Measurements from ENCODE around the gene UNC13C.

The UNC13C gene

GRCh38 chr15:53987480-53987879, 9.2 kb downstream of the UNC13C start:
- Histone ChIP-seq H3K4me2 (ENCODE audit: low read length) (no peak overlapping the region), H2BK120ac (ENCODE audit: insufficient read depth, low read length, poor library complexity) (no peak overlapping the region), H3K9ac (ENCODE audit: low read length) (no peak overlapping the region), H3K79me1 (ENCODE audit: low read length) (no peaks in the 10 kb centered on the region), H3K9me3 (ENCODE audit: insufficient read depth, low read depth, low read length) (no peaks in the 10 kb centered on the region), H4K8ac (ENCODE audit: low read depth, low read length) (no peak overlapping the region), H4K12ac (ENCODE audit: low read depth, low read length) (no peak overlapping the region), H2BK5ac (ENCODE audit: low read depth, low read length, poor library complexity) (no peak overlapping the region), H3K14ac (ENCODE audit: low read length) (no peak overlapping the region), H2AK5ac (ENCODE audit: low read length) (no peak overlapping the region), H2AFZ (ENCODE audit: insufficient read depth, low read length, poor library complexity) (no peak overlapping the region), H3K36me3 (ENCODE audit: control insufficient read depth in 1 of 2, insufficient read depth in 2 of 2, low read length in 2 of 2) (no peaks in the 10 kb centered on the region), H3K27me3 (ENCODE audit: insufficient read depth, low read length) (no peaks in the 10 kb centered on the region), H3K4me3 (ENCODE audit: low read depth, low read length) (no peak overlapping the region), H3K4ac (ENCODE audit: low read depth, low read length) (no peak overlapping the region), H3K18ac (ENCODE audit: low read length) (no peak overlapping the region), H3K79me2 (ENCODE audit: control insufficient read depth, insufficient read depth, low read length, poor library complexity) (no peaks in the 10 kb centered on the region), H3K23ac (ENCODE audit: low read length) (no peak overlapping the region), H3K27ac (ENCODE audit: low read depth, low read length) (no peak overlapping the region), H3K4me1 (ENCODE audit: control insufficient read depth in 1 of 2, insufficient read depth in 2 of 2, low read length in 2 of 2) (no peaks in the 10 kb centered on the region), H2BK12ac (ENCODE audit: low read length) (no peak overlapping the region), H4K91ac (ENCODE audit: low read depth, low read length) (no peak overlapping the region)
- DNase-seq: no peak
- WGBS (ENCODE audit: extremely low coverage, insufficient coverage, insufficient read length): no CpG with 5 or more reads among the region's 2 CpGs

DNA sequence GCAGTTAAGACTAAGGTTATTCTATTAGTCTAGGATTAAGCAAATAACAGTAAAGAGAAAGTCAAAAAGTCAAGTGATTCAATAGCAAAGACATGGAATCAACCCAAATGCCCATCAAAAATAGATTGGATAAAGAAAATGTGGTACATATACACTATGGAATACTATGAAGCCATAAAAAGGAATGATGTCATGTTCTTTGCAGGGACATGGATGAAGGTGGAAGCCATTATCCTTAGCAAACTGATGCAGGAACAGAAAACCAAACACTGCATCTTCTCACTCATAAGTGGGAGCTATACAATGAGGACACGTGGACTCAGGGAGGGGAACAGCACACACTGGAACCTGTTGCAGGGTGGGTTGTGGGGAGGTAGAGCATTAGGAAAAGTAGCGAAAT, 29.0 kb downstream of the UNC13C start:
- no peak overlapping the region for H3K4ac ChIP-seq (ENCODE audit: low read depth, low read length)
- H3K9me3 ChIP-seq (ENCODE audit: insufficient read depth, low read depth, low read length): no peaks in the 10 kb centered on the region
- no CpG with 5 or more reads among the region's 2 CpGs for WGBS (ENCODE audit: extremely low coverage, insufficient coverage, insufficient read length)
- H3K9ac ChIP-seq (ENCODE audit: low read length): no peak overlapping the region
- no peak for DNase-seq
- H2AK5ac ChIP-seq (ENCODE audit: low read length): no peak overlapping the region
- H2BK120ac ChIP-seq (ENCODE audit: insufficient read depth, low read length, poor library complexity): no peak overlapping the region
- H3K36me3 ChIP-seq (ENCODE audit: control insufficient read depth in 1 of 2, insufficient read depth in 2 of 2, low read length in 2 of 2): no peaks in the 10 kb centered on the region
- no peak overlapping the region for H2BK5ac ChIP-seq (ENCODE audit: low read depth, low read length, poor library complexity)
- no peak overlapping the region for H4K8ac ChIP-seq (ENCODE audit: low read depth, low read length)
- H3K4me2 ChIP-seq (ENCODE audit: low read length): no peak overlapping the region
- H3K27me3 ChIP-seq (ENCODE audit: insufficient read depth, low read length): no peaks in the 10 kb centered on the region
- H3K18ac ChIP-seq (ENCODE audit: low read length): no peak overlapping the region
- H3K23ac ChIP-seq (ENCODE audit: low read length): no peak overlapping the region
- no peak overlapping the region for H2AFZ ChIP-seq (ENCODE audit: insufficient read depth, low read length, poor library complexity)
- no peak overlapping the region for H3K14ac ChIP-seq (ENCODE audit: low read length)
- no peak overlapping the region for H2BK12ac ChIP-seq (ENCODE audit: low read length)
- no peaks in the 10 kb centered on the region for H3K79me1 ChIP-seq (ENCODE audit: low read length)
- no peak overlapping the region for H4K91ac ChIP-seq (ENCODE audit: low read depth, low read length)
- no peak overlapping the region for H4K12ac ChIP-seq (ENCODE audit: low read depth, low read length)
- no peak overlapping the region for H3K27ac ChIP-seq (ENCODE audit: low read depth, low read length)
- H3K4me1 ChIP-seq (ENCODE audit: control insufficient read depth in 1 of 2, insufficient read depth in 2 of 2, low read length in 2 of 2): no peaks in the 10 kb centered on the region
- no peak overlapping the region for H3K4me3 ChIP-seq (ENCODE audit: low read depth, low read length)
- H3K79me2 ChIP-seq (ENCODE audit: control insufficient read depth, insufficient read depth, low read length, poor library complexity): no peaks in the 10 kb centered on the region

DNA sequence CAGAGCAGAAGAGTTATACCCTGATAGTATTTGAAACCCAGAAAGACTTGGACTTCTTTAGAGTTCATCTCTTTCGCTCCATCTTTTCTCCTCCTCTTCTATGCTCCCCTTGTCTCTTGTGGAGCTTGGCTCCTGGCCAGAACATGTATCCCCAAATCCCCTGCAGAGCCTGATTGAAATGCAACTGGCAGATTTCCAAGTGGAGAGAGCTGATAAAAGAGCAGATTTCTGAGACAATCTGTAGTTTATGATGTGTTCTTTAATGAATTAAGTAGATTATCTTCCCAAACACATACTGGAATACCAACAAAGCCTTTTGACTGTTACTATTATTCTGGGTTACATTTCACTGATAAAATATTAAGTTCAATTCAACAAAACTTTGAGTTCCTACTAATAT, 33.4 kb downstream of the UNC13C start:
- Histone ChIP-seq H2AFZ (ENCODE audit: insufficient read depth, low read length, poor library complexity) (no peak overlapping the region), H4K8ac (ENCODE audit: low read depth, low read length) (no peak overlapping the region), H2BK5ac (ENCODE audit: low read depth, low read length, poor library complexity) (no peak overlapping the region), H4K91ac (ENCODE audit: low read depth, low read length) (no peak overlapping the region), H3K14ac (ENCODE audit: low read length) (no peak overlapping the region), H3K27ac (ENCODE audit: low read depth, low read length) (no peak overlapping the region), H3K79me1 (ENCODE audit: low read length) (no peaks in the 10 kb centered on the region), H2BK12ac (ENCODE audit: low read length) (no peak overlapping the region), H3K4me3 (ENCODE audit: low read depth, low read length) (no peak overlapping the region), H3K79me2 (ENCODE audit: control insufficient read depth, insufficient read depth, low read length, poor library complexity) (no peaks in the 10 kb centered on the region), H3K27me3 (ENCODE audit: insufficient read depth, low read length) (no peaks in the 10 kb centered on the region), H2BK120ac (ENCODE audit: insufficient read depth, low read length, poor library complexity) (no peak overlapping the region), H3K4me2 (ENCODE audit: low read length) (no peak overlapping the region), H3K4me1 (ENCODE audit: control insufficient read depth in 1 of 2, insufficient read depth in 2 of 2, low read length in 2 of 2) (no peaks in the 10 kb centered on the region), H2AK5ac (ENCODE audit: low read length) (no peak overlapping the region), H3K23ac (ENCODE audit: low read length) (no peak overlapping the region), H3K4ac (ENCODE audit: low read depth, low read length) (no peak overlapping the region), H3K18ac (ENCODE audit: low read length) (no peak overlapping the region), H4K12ac (ENCODE audit: low read depth, low read length) (no peak overlapping the region), H3K9ac (ENCODE audit: low read length) (no peak overlapping the region), H3K9me3 (ENCODE audit: insufficient read depth, low read depth, low read length) (no peaks in the 10 kb centered on the region), H3K36me3 (ENCODE audit: control insufficient read depth in 1 of 2, insufficient read depth in 2 of 2, low read length in 2 of 2) (no peaks in the 10 kb centered on the region)
- WGBS (ENCODE audit: extremely low coverage, insufficient coverage, insufficient read length): no CpG with 5 or more reads among the region's 1 CpG
- DNase-seq: no peak

DNA sequence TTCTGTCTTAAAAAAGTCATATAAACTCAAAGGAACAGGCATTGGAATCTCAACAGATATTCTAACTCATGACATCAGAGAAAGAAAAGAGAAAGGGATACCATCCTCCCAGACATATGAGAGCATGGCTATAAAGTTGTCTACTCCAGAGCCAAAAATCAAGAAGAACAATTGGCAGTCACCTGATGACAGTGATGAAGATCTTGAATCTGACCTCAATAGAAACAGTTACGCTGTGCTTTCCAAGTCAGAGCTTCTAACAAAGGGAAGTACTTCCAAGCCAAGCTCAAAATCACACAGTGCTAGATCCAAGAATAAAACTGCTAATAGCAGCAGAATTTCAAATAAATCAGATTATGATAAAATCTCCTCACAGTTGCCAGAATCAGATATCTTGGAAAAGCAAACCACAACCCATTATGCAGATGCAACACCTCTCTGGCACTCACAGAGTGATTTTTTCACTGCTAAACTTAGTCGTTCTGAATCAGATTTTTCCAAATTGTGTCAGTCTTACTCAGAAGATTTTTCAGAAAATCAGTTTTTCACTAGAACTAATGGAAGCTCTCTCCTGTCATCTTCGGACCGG, 35.9 kb downstream of the UNC13C start:
- no peak overlapping the region for H2BK5ac ChIP-seq (ENCODE audit: low read depth, low read length, poor library complexity)
- H2BK12ac ChIP-seq (ENCODE audit: low read length): no peak overlapping the region
- no peaks in the 10 kb centered on the region for H3K4me1 ChIP-seq (ENCODE audit: control insufficient read depth in 1 of 2, insufficient read depth in 2 of 2, low read length in 2 of 2)
- no peaks in the 10 kb centered on the region for H3K36me3 ChIP-seq (ENCODE audit: control insufficient read depth in 1 of 2, insufficient read depth in 2 of 2, low read length in 2 of 2)
- no peak overlapping the region for H3K18ac ChIP-seq (ENCODE audit: low read length)
- no peak overlapping the region for H2AFZ ChIP-seq (ENCODE audit: insufficient read depth, low read length, poor library complexity)
- no peak overlapping the region for H3K9ac ChIP-seq (ENCODE audit: low read length)
- no peak overlapping the region for H3K14ac ChIP-seq (ENCODE audit: low read length)
- no peak overlapping the region for H3K4ac ChIP-seq (ENCODE audit: low read depth, low read length)
- H4K12ac ChIP-seq (ENCODE audit: low read depth, low read length): no peak overlapping the region
- no peaks in the 10 kb centered on the region for H3K79me1 ChIP-seq (ENCODE audit: low read length)
- no peak overlapping the region for H3K27ac ChIP-seq (ENCODE audit: low read depth, low read length)
- H3K9me3 ChIP-seq (ENCODE audit: insufficient read depth, low read depth, low read length): no peaks in the 10 kb centered on the region
- H3K79me2 ChIP-seq (ENCODE audit: control insufficient read depth, insufficient read depth, low read length, poor library complexity): no peaks in the 10 kb centered on the region
- H2AK5ac ChIP-seq (ENCODE audit: low read length): no peak overlapping the region
- H4K8ac ChIP-seq (ENCODE audit: low read depth, low read length): no peak overlapping the region
- H3K4me2 ChIP-seq (ENCODE audit: low read length): no peak overlapping the region
- no peak for DNase-seq
- no peak overlapping the region for H3K4me3 ChIP-seq (ENCODE audit: low read depth, low read length)
- H2BK120ac ChIP-seq (ENCODE audit: insufficient read depth, low read length, poor library complexity): no peak overlapping the region
- WGBS (ENCODE audit: extremely low coverage, insufficient coverage, insufficient read length): no CpG with 5 or more reads among the region's 4 CpGs
- no peaks in the 10 kb centered on the region for H3K27me3 ChIP-seq (ENCODE audit: insufficient read depth, low read length)
- H4K91ac ChIP-seq (ENCODE audit: low read depth, low read length): no peak overlapping the region
- H3K23ac ChIP-seq (ENCODE audit: low read length): no peak overlapping the region

Measured in trophoblast cell (in vitro differentiated cells and primary cell).